NB4 (cell line): ENCODE data around the gene PCDHGB4.
"Not testable (repeated sequence)": the region's sequence is repeated elsewhere in the genome, so short reads cannot be mapped to it uniquely, and the experiment has no call there.

ENCODE experiments used
- TF ChIP-seq, protein P1 (sequence below): IDR thresholded peaks from 2 replicates; pipeline ENCODE4 v1.6.1; 2011; ENCODE audit warnings: low read depth, low read length
- TF ChIP-seq, protein P2 (sequence below): IDR thresholded peaks from one replicate; pipeline ENCODE4 v1.5.1; 2012; ENCODE audit warnings: low read depth, low read length

GRCh38 chr5:141417494-141418172, 30.1 kb downstream of the PCDHGB4 start, which contains the start of gene PCDHGB7:
- TF ChIP-seq, protein P1, sequence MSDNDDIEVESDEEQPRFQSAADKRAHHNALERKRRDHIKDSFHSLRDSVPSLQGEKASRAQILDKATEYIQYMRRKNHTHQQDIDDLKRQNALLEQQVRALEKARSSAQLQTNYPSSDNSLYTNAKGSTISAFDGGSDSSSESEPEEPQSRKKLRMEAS = not testable (repeated sequence)
- TF ChIP-seq, protein P2, sequence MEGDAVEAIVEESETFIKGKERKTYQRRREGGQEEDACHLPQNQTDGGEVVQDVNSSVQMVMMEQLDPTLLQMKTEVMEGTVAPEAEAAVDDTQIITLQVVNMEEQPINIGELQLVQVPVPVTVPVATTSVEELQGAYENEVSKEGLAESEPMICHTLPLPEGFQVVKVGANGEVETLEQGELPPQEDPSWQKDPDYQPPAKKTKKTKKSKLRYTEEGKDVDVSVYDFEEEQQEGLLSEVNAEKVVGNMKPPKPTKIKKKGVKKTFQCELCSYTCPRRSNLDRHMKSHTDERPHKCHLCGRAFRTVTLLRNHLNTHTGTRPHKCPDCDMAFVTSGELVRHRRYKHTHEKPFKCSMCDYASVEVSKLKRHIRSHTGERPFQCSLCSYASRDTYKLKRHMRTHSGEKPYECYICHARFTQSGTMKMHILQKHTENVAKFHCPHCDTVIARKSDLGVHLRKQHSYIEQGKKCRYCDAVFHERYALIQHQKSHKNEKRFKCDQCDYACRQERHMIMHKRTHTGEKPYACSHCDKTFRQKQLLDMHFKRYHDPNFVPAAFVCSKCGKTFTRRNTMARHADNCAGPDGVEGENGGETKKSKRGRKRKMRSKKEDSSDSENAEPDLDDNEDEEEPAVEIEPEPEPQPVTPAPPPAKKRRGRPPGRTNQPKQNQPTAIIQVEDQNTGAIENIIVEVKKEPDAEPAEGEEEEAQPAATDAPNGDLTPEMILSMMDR = peak; percentile 82
